H9 (cell line): Measurements from ENCODE around the gene EPOP. TPM values are rescaled to one million over a fixed set of nuclear protein-coding genes. Genes with fewer than 3 reads are reported as not detected.
"Not testable (repeated sequence)": the region's sequence is repeated elsewhere in the genome, so short reads cannot be mapped to it uniquely, and the experiment has no call there.

Experiments used
- DNase-seq: peaks from one replicate; pipeline ENCODE4 v3.0.0-alpha.2; 2017
- H2AFZ ChIP-seq: one replicate; pipeline ENCODE4 v1.6.1; 2013; ENCODE audit warnings: mild to moderate bottlenecking, low read length, control low read depth, moderate library complexity
- H2AK5ac ChIP-seq: 2 replicates; pipeline ENCODE4 v1.6.1; 2013; ENCODE audit warnings: low read length, control low read depth, mixed read lengths; ENCODE audit not compliant: insufficient read length
- H2BK120ac ChIP-seq: one replicate; pipeline ENCODE4 v1.6.1; 2013; ENCODE audit warnings: low read depth, mild to moderate bottlenecking, low read length, control low read depth, inconsistent platforms; ENCODE audit not compliant: poor library complexity, severe bottlenecking
- H2BK12ac ChIP-seq: 2 replicates; pipeline ENCODE4 v1.6.1; 2013; ENCODE audit warnings: low read length, control low read depth, mixed read lengths, low read depth; ENCODE audit not compliant: insufficient read length
- H2BK15ac ChIP-seq: 2 replicates; pipeline ENCODE4 v1.6.1; 2013; ENCODE audit warnings: low read depth, low read length, control low read depth
- H2BK20ac ChIP-seq: one replicate; pipeline ENCODE4 v1.6.1; 2013; ENCODE audit warnings: low read depth, mild to moderate bottlenecking, low read length, control low read depth, inconsistent platforms; ENCODE audit not compliant: poor library complexity, severe bottlenecking
- H2BK5ac ChIP-seq: 2 replicates; pipeline ENCODE4 v1.6.1; 2013; ENCODE audit warnings: low read length, control low read depth, mixed read lengths; ENCODE audit not compliant: insufficient read length
- H3K14ac ChIP-seq: 2 replicates; pipeline ENCODE4 v1.6.1; 2013; ENCODE audit warnings: low read length, control low read depth; ENCODE audit not compliant: insufficient read depth
- H3K18ac ChIP-seq: 2 replicates; pipeline ENCODE4 v1.6.1; 2013; ENCODE audit warnings: low read depth, mild to moderate bottlenecking, mixed read lengths, low read length, control low read depth; ENCODE audit not compliant: insufficient read length
- H3K23ac ChIP-seq: 2 replicates; pipeline ENCODE4 v1.6.1; 2013; ENCODE audit warnings: low read length, control low read depth, mixed read lengths, low read depth; ENCODE audit not compliant: insufficient read length
- H3K23me2 ChIP-seq: 2 replicates; pipeline ENCODE4 v1.6.1; 2013; ENCODE audit warnings: low read depth, mild to moderate bottlenecking, mixed read lengths, low read length, control low read depth; ENCODE audit not compliant: insufficient read length, poor library complexity, severe bottlenecking
- H3K27ac ChIP-seq: 2 replicates; pipeline ENCODE4 v1.5.1; 2013; ENCODE audit warnings: low read length, control low read depth, mixed read lengths, low read depth; ENCODE audit not compliant: insufficient read length
- H3K27me3 ChIP-seq: 2 replicates; pipeline ENCODE4 v1.6.1; 2013; ENCODE audit warnings: low read length, control low read depth, inconsistent platforms; ENCODE audit not compliant: insufficient read depth
- H3K4ac ChIP-seq: 2 replicates; pipeline ENCODE4 v1.6.1; 2013; ENCODE audit warnings: low read depth, mild to moderate bottlenecking, control low read depth, inconsistent platforms, low read length, moderate library complexity
- H3K4me1 ChIP-seq: 2 replicates; pipeline ENCODE4 v1.6.1; 2013; ENCODE audit warnings: low read length, control low read depth, inconsistent platforms; ENCODE audit not compliant: insufficient read depth
- H3K4me2 ChIP-seq: 2 replicates; pipeline ENCODE4 v1.6.1; 2013; ENCODE audit warnings: low read length, control low read depth, mixed read lengths; ENCODE audit not compliant: insufficient read length, insufficient read depth
- H3K56ac ChIP-seq: 2 replicates; pipeline ENCODE4 v1.6.1; 2013; ENCODE audit warnings: low read depth, mild to moderate bottlenecking, mixed read lengths, low read length, control low read depth; ENCODE audit not compliant: insufficient read length
- H3K79me1 ChIP-seq: 2 replicates; pipeline ENCODE4 v1.6.1; 2013; ENCODE audit warnings: low read depth, mild to moderate bottlenecking, moderate library complexity, low read length, control low read depth, inconsistent platforms; ENCODE audit not compliant: insufficient read depth, poor library complexity, severe bottlenecking
- H3K79me2 ChIP-seq: 2 replicates; pipeline ENCODE4 v1.6.1; 2013; ENCODE audit warnings: low read length, control low read depth, inconsistent platforms; ENCODE audit not compliant: insufficient read depth
- H3K9ac ChIP-seq: 2 replicates; pipeline ENCODE4 v1.6.1; 2013; ENCODE audit warnings: low read length, control low read depth, mixed read lengths; ENCODE audit not compliant: insufficient read length; ENCODE audit errors: extremely low read depth
- H3K9me3 ChIP-seq: one replicate; pipeline ENCODE4 v1.6.1; 2013; ENCODE audit warnings: low read depth, low read length, inconsistent platforms; ENCODE audit not compliant: control insufficient read depth
- H3T11ph ChIP-seq: one replicate; pipeline ENCODE4 v1.6.1; 2013; ENCODE audit warnings: mild to moderate bottlenecking, low read length, control low read depth, inconsistent platforms
- H4K20me1 ChIP-seq: one replicate; pipeline ENCODE4 v1.6.1; 2013; ENCODE audit not compliant: control insufficient read depth, insufficient read length, insufficient read depth
- H4K5ac ChIP-seq: 2 replicates; pipeline ENCODE4 v1.6.1; 2013; ENCODE audit warnings: low read depth, mild to moderate bottlenecking, mixed read lengths, low read length, control low read depth; ENCODE audit not compliant: insufficient read length
- H4K8ac ChIP-seq: replicated peaks from 2 replicates; pipeline ENCODE4 v1.6.1; 2013; ENCODE audit warnings: low read length, control low read depth, mixed read lengths, low read depth; ENCODE audit not compliant: insufficient read length
- H4K91ac ChIP-seq: 2 replicates; pipeline ENCODE4 v1.6.1; 2013; ENCODE audit warnings: low read depth, mild to moderate bottlenecking, moderate library complexity, mixed read lengths, low read length, control low read depth; ENCODE audit not compliant: insufficient read length
- H3K27ac Mint-ChIP-seq, 3 experiments: 2 replicates in 2 of 3; 3 replicates in 1 of 3; pipeline ENCODE4 v1.8.0; 2020 to 2021; ENCODE audit warnings: mixed read lengths in 3 of 3, mild to moderate bottlenecking in 1 of 3, moderate library complexity in 1 of 3
- H3K27me3 Mint-ChIP-seq: 2 replicates; pipeline ENCODE4 v1.8.0; 2021; ENCODE audit warnings: low read depth, mild to moderate bottlenecking, moderate library complexity, mixed read lengths
- H3K36me3 Mint-ChIP-seq, 3 experiments: 2 replicates in 2 of 3; 3 replicates in 1 of 3; pipeline ENCODE4 v1.8.0; 2020 to 2021; ENCODE audit warnings: low read depth in 3 of 3, mixed read lengths in 3 of 3; ENCODE audit not compliant: insufficient read depth in 1 of 3
- H3K4me1 Mint-ChIP-seq, 2 experiments: 2 replicates each; pipeline ENCODE4 v1.8.0; 2020; ENCODE audit warnings: mixed read lengths in 2 of 2
- H3K4me3 Mint-ChIP-seq, 2 experiments: 2 replicates in 1 of 2; 3 replicates in 1 of 2; pipeline ENCODE4 v1.8.0; 2020 to 2021; ENCODE audit warnings: mild to moderate bottlenecking in 2 of 2, mixed read lengths in 2 of 2, moderate library complexity in 1 of 2
- H3K9me3 Mint-ChIP-seq, 2 experiments: 2 replicates in 1 of 2; 3 replicates in 1 of 2; pipeline ENCODE4 v1.8.0; 2020; ENCODE audit warnings: mild to moderate bottlenecking in 2 of 2, mixed read lengths in 2 of 2, moderate library complexity in 1 of 2
- CTCF ChIP-seq: fragments of 200-600 bp; sonication (generic); conservative IDR thresholded peaks from 3 replicates; pipeline ENCODE4 v1.8.0; 2021; ENCODE audit warnings: antibody characterized with exemption, mild to moderate bottlenecking
- WGBS: extraction: QIAGEN DNeasy Blood & Tissue Kit; methylation state at CpG from one replicate; pipeline ENCODE4 v1.1.7; 2013; ENCODE audit warnings: missing lambda C conversion rate, low lambda C conversion rate, mixed read lengths; ENCODE audit not compliant: insufficient read length; ENCODE audit errors: extremely low coverage; 5-methylcytosine and 5-hydroxymethylcytosine counted together
- total RNA-seq: library from RNA; stranded (reverse); gene quantifications from 2 replicates; pipeline ENCODE4 v1.2.1, GENCODE V29; 2021

Gene EPOP
- total RNA-seq, 1 experiment from 2014 or later, result 5.9 TPM

DNA sequence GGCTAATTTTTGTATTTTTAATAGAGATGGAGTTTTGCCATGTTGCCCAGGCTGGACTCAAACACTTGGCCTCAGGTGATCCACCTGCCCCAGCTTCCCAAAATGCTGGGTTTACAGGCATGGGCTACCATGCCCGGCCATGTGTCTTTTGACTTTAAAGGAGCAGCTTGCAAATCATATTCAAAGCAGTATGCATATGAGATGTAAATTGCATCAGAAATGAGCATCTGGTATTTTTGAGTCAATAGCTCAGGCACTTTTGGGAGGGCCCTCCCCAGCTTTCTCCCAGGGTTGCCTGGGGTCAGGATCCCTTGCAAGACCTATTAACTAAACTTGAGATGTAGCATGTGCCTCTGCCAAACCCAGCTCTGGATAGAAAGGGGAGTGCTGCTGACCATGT is 21.5 kb downstream of the EPOP start:
- no peaks in the 10 kb centered on the region for H3K9me3 ChIP-seq
- no peaks in the 10 kb centered on the region for H3K9me3 Mint-ChIP-seq

GRCh38 chr17:38650653-38651173 is 24.0 kb downstream of the EPOP start:
- H2BK12ac ChIP-seq, H4K8ac ChIP-seq, H3K9me3 ChIP-seq, H4K5ac ChIP-seq, H3K14ac ChIP-seq, H2AK5ac ChIP-seq, H2BK15ac ChIP-seq, H2BK120ac ChIP-seq, DNase-seq, H3K4me1 ChIP-seq, H3K4me2 ChIP-seq, H3K23me2 ChIP-seq, H3K9me3 Mint-ChIP-seq, H4K20me1 ChIP-seq, H2BK5ac ChIP-seq, H3K9ac ChIP-seq, H3K79me2 ChIP-seq, H2AFZ ChIP-seq, H4K91ac ChIP-seq, H3K23ac ChIP-seq, H3K36me3 Mint-ChIP-seq, H3K4me3 Mint-ChIP-seq, H3K18ac ChIP-seq, H3K4ac ChIP-seq, H2BK20ac ChIP-seq, H3K27me3 ChIP-seq, H3K27ac ChIP-seq, H3K79me1 ChIP-seq, H3T11ph ChIP-seq, H3K56ac ChIP-seq: not testable (repeated sequence)
- Mint-ChIP-seq H3K27me3 (peaks cover 26% of the 10 kb centered on the region), H3K4me1 (peaks cover 10 to 16% of the 10 kb centered on the region in 2 experiments; a peak in 3 of 4 replicates), H3K27ac (peak overlapping the region in 1 of 3 experiments; percentile 37; a peak in 1 of 7 replicates)
- no CpG with 5 or more reads among the region's 11 CpGs for WGBS

More for the DNA sequence above, 21.5 kb downstream of the EPOP start:
- Histone ChIP-seq H2BK120ac (no peak overlapping the region), H3K4me2 (no peak overlapping the region), H2AK5ac (no peak overlapping the region), H4K20me1 (no peaks in the 10 kb centered on the region), H3K23me2 (no peaks in the 10 kb centered on the region), H2AFZ (no peak overlapping the region), H4K5ac (no peak overlapping the region), H3K79me2 (no peaks in the 10 kb centered on the region), H3K23ac (no peak overlapping the region), H3K9ac (no peak overlapping the region), H3T11ph (no peak overlapping the region), H4K91ac (no peak overlapping the region), H2BK15ac (no peak overlapping the region), H3K56ac (no peak overlapping the region), H3K4me1 (no peaks in the 10 kb centered on the region; the same call in 1 of the 2 replicates), H3K4ac (no peak overlapping the region), H2BK5ac (no peak overlapping the region), H3K27ac (no peak overlapping the region), H3K14ac (no peak overlapping the region), H3K27me3 (no peaks in the 10 kb centered on the region), H4K8ac (no peak overlapping the region), H3K18ac (no peak overlapping the region), H3K79me1 (no peaks in the 10 kb centered on the region), H2BK12ac (no peak overlapping the region), H2BK20ac (no peak overlapping the region)
- WGBS, result no CpG with 5 or more reads among the region's 1 CpG
- H3K27ac Mint-ChIP-seq, result no peak overlapping the region
- H3K36me3 Mint-ChIP-seq, result no peaks in the 10 kb centered on the region
- peaks cover 24% of the 10 kb centered on the region for H3K27me3 Mint-ChIP-seq
- H3K4me3 Mint-ChIP-seq, result no peak overlapping the region
- H3K4me1 Mint-ChIP-seq, result peaks cover 19 to 27% of the 10 kb centered on the region in 2 experiments
- TF ChIP-seq CTCF, result no peak
- no peak for DNase-seq
